ENCODE data around the gene HBD. TPM values are rescaled to one million over a fixed set of nuclear protein-coding genes. Genes with fewer than 3 reads are reported as not detected.
"Not testable (repeated sequence)": the region's sequence is repeated elsewhere in the genome, so short reads cannot be mapped to it uniquely, and the experiment has no call there.

The HBD gene
- total RNA-seq, 4 donors from 2014 or later, result 5.4 TPM; not detected in 3

DNA sequence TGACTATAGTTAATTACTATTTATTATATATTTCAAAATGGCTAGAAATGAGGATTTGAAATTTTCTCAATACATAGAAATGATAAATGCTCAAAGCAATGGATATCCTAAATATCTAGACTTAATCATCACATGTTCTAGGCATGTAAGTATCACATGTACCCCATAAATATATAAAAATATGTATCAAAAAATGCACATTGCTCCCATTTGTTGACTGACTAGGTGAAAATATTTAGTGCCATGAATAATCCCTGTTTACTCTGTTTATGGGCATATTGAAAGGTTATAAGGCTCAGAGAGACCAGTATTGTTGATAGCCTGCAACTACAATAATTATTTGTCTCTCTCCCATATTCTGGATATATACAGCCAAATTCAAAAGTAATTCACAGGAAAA lies 32.3 kb upstream of the HBD start:
- no peak overlapping the region for H3K27ac ChIP-seq
- H3K9me3 ChIP-seq, result peaks cover 0 to 7% (median 0%) of the 10 kb centered on the region in 4 donors
- no peaks in the 10 kb centered on the region for H3K27me3 ChIP-seq
- TF ChIP-seq EP300 (IDR thresholded peaks at IDR 0.05) (no peak), POLR2A (IDR thresholded peaks at IDR 0.05) (no peak)
- TF ChIP-seq, protein P1, sequence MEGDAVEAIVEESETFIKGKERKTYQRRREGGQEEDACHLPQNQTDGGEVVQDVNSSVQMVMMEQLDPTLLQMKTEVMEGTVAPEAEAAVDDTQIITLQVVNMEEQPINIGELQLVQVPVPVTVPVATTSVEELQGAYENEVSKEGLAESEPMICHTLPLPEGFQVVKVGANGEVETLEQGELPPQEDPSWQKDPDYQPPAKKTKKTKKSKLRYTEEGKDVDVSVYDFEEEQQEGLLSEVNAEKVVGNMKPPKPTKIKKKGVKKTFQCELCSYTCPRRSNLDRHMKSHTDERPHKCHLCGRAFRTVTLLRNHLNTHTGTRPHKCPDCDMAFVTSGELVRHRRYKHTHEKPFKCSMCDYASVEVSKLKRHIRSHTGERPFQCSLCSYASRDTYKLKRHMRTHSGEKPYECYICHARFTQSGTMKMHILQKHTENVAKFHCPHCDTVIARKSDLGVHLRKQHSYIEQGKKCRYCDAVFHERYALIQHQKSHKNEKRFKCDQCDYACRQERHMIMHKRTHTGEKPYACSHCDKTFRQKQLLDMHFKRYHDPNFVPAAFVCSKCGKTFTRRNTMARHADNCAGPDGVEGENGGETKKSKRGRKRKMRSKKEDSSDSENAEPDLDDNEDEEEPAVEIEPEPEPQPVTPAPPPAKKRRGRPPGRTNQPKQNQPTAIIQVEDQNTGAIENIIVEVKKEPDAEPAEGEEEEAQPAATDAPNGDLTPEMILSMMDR (IDR thresholded peaks at IDR 0.05), result no peak
- H3K36me3 ChIP-seq, result no peaks in the 10 kb centered on the region
- H3K4me1 ChIP-seq, result no peaks in the 10 kb centered on the region
- no peak for DNase-seq (ENCODE audit: low spot score in 2 of 2)
- H3K4me3 ChIP-seq, result no peak overlapping the region

DNA sequence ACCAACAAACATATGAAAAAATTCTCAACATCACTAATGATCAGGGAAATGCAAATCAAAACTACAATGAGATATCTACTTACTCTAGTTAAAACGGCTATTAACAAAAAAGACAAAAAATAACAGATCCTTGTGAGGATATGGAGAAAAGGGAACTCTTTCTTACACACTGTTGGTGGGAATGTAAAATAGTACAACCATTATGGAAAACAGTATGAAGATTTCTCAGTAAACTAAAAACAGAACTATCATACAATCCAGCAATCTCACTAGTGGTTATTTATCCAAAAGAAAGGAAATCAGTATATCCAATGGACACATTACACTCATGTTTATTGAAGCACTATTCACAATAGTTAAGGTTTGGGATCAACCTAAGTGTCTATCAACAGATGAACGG lies 31.5 kb upstream of the HBD start:
- H3K4me3 ChIP-seq, result no peak overlapping the region
- DNase-seq (ENCODE audit: low spot score in 2 of 2), result no peak
- H3K27ac ChIP-seq, result no peak overlapping the region
- H3K9me3 ChIP-seq, result peaks cover 0 to 8% (median 0%) of the 10 kb centered on the region in 4 donors
- H3K4me1 ChIP-seq, result no peaks in the 10 kb centered on the region
- H3K36me3 ChIP-seq, result no peaks in the 10 kb centered on the region
- no peaks in the 10 kb centered on the region for H3K27me3 ChIP-seq
- 57 to 64% methylated on average over 2 of the region's 2 CpGs for WGBS, 2 donors
- TF ChIP-seq EP300 (IDR thresholded peaks at IDR 0.05), result no peak
- no peak for TF ChIP-seq POLR2A (IDR thresholded peaks at IDR 0.05)
- TF ChIP-seq, protein P1 (IDR thresholded peaks at IDR 0.05), result no peak

DNA sequence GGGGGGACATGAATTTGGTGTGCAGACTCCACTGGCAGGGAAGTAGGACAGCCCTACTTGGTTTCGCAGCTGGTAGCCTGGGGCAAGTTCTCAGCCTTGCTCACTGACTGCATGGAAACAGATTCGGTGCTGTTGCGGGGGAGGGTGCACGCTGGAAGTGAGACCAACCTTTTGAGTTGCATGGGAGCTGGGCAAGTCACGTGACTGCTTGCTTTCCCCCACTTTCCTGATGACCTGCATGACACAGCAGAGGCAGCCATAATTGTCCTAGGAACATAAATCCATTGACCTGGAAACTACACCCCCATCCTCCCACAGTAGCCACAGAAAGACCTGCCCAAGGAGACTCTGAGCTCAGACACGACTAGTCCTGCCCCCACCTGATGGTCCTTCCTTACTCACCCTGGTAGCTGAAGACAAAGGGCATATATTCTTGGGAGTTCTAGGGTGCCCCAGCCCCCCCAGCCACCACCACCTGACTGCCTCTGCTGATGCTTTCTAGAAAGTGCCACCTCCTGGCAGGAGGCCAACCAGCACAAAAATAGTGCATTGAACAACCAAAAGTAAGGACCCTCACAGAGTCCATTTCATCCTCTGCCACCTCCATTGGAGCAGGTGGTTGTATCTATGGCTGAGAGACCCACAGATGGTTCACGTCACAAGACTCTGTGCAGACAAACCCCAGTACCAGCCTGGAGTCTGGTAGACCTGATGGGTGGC lies 24.4 kb upstream of the HBD start:
- DNase-seq (ENCODE audit: low spot score in 2 of 2), result no peak
- peaks cover 0 to 21% (median 0%) of the 10 kb centered on the region in 4 donors for H3K9me3 ChIP-seq
- H3K27me3 ChIP-seq, result no peaks in the 10 kb centered on the region
- H3K4me1 ChIP-seq, result no peaks in the 10 kb centered on the region
- TF ChIP-seq, protein P1 (IDR thresholded peaks at IDR 0.05), result no peak
- no peak for TF ChIP-seq EP300 (IDR thresholded peaks at IDR 0.05)
- no peak for TF ChIP-seq POLR2A (IDR thresholded peaks at IDR 0.05)
- WGBS, 2 donors, result 62 to 66% methylated on average over 7 of the region's 7 CpGs
- no peak overlapping the region for H3K27ac ChIP-seq
- no peak overlapping the region for H3K4me3 ChIP-seq
- H3K36me3 ChIP-seq, result no peaks in the 10 kb centered on the region

DNA sequence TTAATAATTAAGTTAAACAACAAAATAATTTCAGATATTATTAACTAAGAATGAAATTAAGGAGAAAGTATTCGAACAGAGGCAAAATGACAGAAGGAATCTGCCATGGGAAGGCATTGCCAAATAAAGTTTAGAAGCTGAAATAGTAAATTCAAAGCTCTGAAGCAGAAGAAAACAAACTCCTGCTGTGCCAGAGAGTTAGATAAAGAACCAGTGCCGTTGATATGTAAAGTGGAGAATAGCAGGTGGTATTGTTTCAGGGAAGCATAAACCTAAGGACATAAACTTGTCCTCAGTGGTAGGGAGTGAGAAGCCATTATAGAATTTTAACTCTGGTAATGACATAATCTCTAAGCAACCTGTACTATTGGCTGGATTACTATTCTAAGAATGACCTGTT lies 23.0 kb upstream of the HBD start:
- no peaks in the 10 kb centered on the region for H3K36me3 ChIP-seq
- no peak for DNase-seq (ENCODE audit: low spot score in 2 of 2)
- 23 to 25% methylated on average over 2 of the region's 2 CpGs for WGBS, 2 donors
- no peak overlapping the region for H3K27ac ChIP-seq
- H3K27me3 ChIP-seq, result no peaks in the 10 kb centered on the region
- TF ChIP-seq EP300 (IDR thresholded peaks at IDR 0.05), result no peak
- TF ChIP-seq, protein P1 (IDR thresholded peaks at IDR 0.05), result no peak
- no peak for TF ChIP-seq POLR2A (IDR thresholded peaks at IDR 0.05)
- no peak overlapping the region for H3K4me3 ChIP-seq
- H3K9me3 ChIP-seq, result peaks cover 0 to 16% (median 0%) of the 10 kb centered on the region in 4 donors
- no peaks in the 10 kb centered on the region for H3K4me1 ChIP-seq

DNA sequence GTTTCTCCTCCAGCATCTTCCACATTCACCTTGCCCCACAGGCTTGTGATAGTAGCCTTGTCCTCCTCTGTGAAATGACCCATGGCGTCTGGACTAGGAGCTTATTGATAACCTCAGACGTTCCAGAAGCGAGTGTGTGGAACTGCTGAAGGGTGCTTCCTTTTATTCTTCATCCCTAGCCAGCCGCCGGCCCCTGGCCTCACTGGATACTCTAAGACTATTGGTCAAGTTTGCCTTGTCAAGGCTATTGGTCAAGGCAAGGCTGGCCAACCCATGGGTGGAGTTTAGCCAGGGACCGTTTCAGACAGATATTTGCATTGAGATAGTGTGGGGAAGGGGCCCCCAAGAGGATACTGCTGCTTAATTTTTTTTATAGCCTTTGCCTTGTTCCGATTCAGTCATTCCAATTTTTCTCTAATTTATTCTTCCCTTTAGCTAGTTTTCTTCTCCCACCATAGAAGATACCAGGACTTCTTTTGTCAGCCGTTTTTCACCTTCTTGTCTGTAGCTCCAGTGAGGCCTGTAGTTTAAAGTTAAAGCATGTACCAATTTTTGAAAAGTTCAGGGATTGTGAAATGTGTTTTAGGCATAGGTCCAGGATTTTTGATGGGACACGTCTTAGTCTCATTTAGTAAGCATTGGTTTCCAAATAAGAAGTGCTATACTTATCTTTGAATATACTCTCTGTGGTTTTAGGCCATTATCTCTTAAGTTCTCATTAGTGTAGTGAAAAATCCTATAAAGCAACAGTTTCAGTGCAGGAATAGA lies 20.5 kb upstream of the HBD start, which contains the start of gene HBG2:
TSS of gene HBG2 (minus strand) at position 136 of the 768 bp plus-strand sequence. CDS start at position 83, 53 bp downstream.
- not testable (repeated sequence) for H3K27ac ChIP-seq; H3K27me3 ChIP-seq; DNase-seq (ENCODE audit: low spot score in 2 of 2); H3K4me1 ChIP-seq; H3K36me3 ChIP-seq; H3K4me3 ChIP-seq
- 72 to 80% methylated on average over 3 to 4 of the region's 9 CpGs for WGBS, 2 donors
- peaks cover 0 to 13% (median 0%) of the 10 kb centered on the region in 4 donors for H3K9me3 ChIP-seq

DNA sequence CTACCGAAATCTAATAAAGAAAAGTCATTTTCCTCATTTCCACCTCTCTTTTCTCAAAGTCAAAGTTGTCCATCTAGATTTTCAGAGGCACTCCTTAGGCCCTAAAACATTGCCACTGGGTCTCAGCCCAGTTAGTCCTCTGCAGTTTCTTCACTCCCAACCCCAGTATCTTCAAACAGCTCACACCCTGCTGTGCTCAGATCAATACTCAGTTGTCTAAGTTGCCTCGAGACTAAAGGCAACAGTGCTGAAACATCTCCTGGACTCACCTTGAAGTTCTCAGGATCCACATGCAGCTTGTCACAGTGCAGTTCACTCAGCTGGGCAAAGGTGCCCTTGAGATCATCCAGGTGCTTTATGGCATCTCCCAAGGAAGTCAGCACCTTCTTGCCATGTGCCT lies 19.7 kb upstream of the HBD start:
- H3K36me3 ChIP-seq; H3K27me3 ChIP-seq; H3K4me3 ChIP-seq; H3K9me3 ChIP-seq; H3K4me1 ChIP-seq; H3K27ac ChIP-seq; DNase-seq (ENCODE audit: low spot score in 2 of 2): not testable (repeated sequence)
- 71 to 83% methylated on average over 2 of the region's 2 CpGs for WGBS, 2 donors

DNA sequence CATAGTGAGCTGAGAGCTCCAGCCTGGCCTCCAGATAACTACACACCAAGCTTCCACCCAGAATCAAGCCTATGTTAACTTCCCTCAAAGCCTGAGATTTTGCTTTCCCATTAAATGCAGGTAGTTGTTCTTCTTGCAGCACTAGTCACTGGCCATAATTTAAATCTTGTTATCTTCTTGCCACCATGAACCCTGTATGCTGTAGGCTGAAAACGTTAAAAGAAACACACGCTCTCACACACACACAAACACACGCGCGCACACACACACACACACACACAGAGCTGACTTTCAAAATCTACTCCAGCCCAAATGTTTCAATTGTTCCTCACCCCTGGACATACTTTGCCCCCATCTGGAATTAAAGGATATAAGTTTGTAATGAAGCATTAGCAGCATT lies 19.2 kb upstream of the HBD start:
- H3K27me3 ChIP-seq; H3K4me3 ChIP-seq; H3K4me1 ChIP-seq; DNase-seq (ENCODE audit: low spot score in 2 of 2); H3K27ac ChIP-seq; H3K36me3 ChIP-seq; H3K9me3 ChIP-seq: not testable (repeated sequence)
- 82 to 85% methylated on average over 5 of the region's 5 CpGs for WGBS, 2 donors

All from tibial nerve (tissue), 4 donors.